GM19193 (cell line): ENCODE data around the gene SUN1.

ENCODE experiments used
- POLR2A ChIP-seq: IDR thresholded peaks from 4 replicates; pipeline ENCODE4 v1.6.1; 2011; ENCODE audit not compliant: insufficient read depth, insufficient read length; ENCODE audit errors: extremely low read depth

The SUN1 gene

DNA sequence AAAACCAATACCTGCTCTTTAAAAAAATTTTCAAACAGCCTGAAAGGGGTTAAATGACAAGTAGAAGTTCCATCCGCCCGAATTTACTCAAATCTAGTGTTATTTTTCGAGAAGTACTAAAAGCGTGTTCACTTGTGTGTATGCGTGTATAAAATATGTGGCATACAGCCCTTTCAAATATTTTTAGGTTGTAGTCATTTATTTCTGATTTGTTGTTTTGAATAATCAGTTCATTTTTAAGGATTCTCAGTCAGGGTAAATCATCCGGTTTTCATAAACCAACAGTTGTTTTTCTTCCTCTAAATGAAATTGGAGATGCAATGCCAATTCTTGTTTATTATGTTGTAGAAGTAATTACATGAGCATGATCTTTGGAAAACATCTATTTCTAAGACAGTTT is 6.9 kb upstream of the SUN1 start:
- no peak for TF ChIP-seq POLR2A

DNA sequence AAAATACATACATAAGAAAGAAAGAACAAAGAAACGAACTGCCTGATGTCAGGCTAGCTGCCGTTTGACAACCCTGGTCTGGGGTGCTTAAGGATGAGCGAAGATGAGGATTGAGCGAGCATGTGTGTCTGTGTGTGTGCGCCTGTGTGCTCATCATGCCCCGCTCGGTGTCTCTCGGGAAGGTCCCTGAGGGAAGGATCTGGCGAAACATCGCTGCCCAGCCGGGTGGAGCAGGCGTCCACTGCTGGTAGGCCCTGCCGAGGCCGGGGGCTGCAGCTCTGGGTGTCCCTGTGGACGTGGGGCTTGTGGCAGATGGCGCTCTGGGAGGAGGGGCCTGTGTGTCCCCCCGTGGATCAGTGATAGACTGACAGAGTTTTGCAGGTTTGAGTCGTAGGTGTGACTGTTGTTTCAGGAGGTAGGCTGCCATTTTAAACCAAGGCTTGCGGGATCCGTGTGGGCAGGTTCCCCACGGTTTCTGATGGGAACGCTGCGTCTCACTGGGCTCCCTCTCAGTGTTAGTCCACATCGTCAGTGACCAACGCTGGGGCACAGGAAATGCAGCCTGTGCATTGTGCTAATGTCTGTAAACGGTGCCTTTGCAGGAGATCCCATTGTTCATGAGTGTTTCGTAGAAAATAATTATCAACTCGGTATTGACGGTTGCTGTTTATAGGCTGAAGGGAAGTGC is 5.9 kb upstream of the SUN1 start:
- no peak for TF ChIP-seq POLR2A

DNA sequence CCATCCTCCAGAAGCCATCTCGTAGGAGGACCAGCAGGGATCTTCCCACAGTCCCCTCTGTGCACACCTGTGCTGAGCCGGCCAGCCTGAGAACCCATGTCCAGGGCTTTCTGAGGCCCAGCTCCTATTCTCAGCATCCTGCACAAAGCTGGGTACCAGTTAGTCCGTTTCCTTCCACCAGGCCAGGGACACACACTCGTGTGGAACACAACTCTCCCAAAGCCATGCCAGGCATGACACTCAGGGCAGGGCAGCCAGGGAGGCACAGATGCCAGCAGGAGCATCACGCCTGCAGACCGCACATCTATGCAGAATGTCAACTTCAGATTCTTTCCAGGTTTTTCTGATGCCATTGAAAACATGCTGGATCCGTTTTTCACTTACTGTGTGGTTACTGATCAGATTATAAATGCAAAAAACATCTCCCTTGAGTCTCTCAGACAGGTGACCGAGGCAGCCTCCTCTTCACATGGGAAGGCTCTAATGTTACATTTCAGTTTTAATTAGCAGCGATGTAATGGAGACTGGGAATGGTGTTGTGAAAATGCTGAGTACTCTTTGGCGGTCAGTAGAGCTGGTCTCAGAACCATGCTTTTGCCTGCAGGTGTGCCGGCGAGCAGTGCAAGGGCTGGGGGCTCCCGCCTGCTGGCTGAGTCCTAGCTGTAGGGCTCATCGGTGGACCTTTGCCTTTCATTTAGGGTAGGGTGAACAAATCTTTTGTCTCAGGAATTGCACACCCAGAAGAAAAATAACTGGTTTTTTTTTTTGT is 3.3 kb upstream of the SUN1 start:
- no peak for TF ChIP-seq POLR2A

DNA sequence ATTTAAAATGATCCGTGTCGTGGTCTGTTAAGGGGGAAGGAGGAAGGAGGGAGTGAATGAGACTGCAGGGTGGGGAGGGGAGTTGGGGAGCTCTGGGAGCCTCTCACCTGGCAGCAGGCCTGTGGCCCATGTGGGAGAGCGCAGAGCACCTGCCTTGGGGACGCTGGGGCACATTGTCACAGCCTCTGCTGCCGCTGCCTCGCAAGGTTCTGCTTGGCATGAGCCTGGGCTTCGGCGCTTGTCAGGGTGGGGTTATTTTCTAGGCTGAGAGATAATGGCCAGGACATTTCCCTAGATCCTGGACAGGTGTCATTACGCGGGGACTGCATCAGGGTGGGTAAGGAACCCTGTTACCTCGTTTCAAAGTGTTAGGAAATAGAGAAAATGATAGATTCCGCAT is 2.2 kb upstream of the SUN1 start:
- no peak for TF ChIP-seq POLR2A

DNA sequence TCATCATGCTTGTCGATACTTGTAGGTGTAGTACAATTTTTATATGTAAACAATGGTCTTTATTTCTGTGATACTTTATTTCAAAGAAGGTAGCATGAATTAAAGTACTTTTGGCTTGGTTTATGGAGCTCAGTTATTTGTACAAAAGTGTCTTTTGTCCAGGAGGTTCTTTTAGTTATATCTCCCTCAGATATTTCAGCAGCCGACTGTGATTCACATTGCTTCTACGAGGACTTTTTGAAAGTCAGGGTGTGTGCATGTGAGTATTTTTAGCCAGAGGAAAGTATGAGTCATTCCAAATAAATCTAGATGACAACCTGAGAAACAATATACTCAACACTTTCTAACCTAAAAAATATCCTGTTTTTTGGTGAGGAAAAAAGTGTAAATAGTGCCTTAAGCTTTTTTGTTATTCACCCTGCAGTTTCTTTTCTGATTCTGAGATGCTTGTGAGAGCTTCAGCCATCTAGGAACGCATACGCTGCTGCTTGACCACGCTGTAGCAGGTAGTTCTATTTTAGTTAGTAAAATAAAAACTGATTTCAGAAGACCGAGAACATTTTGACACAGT is 595 bp upstream of the SUN1 start:
- TF ChIP-seq POLR2A, result no peak

DNA sequence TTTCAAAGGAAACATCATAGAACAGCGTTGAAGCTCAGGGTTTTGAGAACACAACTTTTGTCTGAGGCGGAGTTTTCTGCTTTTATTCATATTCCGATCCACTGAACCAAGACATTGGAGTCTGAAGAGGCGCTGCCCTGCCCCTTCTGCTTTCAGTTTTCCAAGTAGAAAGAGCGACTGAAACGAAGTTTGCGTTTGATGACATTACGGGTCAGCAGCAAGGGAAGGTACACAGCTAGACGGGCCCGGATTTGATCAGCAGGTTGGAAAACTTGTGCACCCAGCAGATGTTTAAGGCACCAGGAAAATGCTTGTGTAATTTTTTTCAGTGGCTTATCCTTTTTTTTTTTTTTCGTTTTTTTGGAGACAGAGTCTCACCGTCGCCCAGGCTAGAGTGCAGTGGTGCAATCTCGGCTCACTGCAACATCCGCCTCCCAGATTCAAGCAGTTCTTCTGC is 720 bp downstream of the SUN1 start:
- TF ChIP-seq POLR2A, result no peak

DNA sequence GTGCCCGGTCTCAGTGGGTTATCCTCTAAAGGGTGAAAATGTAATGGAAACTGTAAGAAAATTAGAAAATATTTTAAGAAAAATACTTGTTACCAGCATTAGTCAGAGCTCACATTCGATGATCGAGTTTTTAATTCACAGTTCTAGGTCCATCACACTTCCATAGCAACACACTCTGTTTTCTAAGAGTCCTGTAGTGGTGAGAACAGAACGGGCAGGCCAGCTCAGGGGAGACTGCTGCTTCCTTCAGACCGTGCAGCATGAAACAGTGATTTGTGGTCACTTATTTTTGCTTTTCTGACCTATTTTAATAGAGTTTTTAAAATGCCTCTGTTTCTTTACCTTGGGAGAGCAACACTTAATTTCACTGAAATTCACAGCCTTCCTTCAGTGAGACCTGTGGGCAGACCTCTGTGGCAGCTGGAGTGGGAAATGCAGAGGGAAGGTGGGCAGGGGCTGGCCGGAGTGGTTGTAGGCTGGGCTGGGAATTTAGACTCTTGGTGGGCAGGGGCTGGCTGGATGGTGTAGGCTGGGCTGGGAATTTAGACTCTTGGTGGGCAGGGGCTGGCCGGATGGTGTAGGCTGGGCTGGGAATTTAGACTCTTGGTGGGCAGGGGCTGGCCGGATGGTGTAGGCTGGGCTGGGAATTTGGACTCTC is 1.5 kb downstream of the SUN1 start:
- TF ChIP-seq POLR2A, result no peak

DNA sequence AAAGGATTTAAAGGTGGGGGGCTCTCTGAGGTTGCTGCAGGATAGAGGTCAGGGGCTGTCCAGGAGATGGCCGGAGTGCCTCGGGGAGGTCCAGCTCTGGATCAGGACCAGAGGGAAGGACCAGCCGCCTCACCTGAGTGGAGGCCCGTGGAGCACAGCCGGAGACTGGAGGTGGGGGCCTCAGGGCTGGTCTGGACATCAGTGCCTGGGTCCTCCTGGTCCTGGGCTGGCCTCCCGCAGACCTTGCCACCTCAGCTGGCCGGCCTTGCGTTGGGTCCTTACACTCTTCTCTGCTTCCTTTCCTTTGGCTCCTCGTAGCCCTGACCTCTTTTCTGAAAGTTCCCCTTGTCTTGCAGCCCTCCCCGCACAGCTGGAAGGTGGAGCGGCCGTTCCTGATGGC is 2.0 kb downstream of the SUN1 start:
- no peak for TF ChIP-seq POLR2A

DNA sequence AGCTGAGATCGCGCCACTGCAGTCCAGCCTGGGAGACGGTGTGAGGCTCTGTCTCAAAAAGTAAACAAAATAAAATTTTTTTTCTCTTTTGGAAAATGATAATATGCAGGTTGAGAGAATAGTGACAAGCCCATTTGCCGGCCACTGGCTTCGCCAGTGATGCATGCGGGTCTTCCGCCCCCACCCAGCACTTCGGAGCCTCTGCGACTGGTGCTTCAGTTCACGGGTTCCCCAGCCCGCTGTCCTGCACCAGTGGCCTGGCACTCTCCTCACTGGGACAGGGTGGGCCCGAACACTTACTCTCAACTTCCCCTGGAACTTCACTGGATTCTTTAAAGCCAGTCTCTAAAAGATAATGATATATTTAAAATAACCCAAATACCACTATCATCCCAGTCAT is 2.7 kb downstream of the SUN1 start:
- no peak for TF ChIP-seq POLR2A

DNA sequence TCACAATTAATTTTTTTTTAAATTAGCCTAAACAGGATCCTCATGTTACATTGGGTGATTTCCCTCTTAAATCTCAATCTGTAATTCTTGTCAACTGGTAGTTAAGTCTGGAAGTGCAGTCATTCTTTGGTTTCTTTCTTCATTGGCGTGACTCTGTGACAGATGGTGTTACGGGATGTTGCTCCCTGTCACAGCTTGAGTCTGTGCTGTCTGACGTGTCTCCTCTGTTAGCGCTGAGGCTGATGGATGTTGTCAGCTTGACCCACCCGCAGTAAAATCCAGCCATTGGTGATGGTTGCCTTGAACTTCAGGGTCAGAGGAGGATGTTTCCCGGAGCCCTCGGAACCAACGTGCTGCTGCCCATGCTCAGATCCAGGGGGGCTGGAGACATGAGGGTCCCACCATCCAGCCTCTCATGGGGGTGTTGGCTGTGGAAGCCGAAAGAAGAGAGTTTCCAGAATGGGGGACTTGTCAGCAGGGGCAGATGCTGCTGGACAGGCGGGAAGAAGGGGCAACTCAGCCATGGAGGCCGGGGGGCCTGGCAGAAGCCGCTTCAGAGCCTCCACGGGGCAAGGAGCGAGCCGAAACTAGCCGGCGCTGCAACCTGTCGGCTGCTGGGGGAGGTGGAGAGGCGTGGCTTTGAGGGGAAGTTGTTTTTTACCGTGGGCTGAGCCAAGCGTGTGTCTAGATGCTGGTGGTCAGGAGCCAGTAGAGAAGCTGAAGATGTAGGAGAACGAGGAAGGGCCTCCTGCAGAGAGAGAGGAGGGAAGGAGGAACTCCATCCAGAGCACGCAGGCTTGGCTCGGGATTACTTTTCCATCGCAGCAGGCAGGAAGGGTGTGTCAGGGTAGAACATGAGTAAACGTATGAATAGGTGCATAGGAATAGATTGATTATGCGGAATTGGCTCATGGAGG is 3.5 kb downstream of the SUN1 start:
- no peak for TF ChIP-seq POLR2A

DNA sequence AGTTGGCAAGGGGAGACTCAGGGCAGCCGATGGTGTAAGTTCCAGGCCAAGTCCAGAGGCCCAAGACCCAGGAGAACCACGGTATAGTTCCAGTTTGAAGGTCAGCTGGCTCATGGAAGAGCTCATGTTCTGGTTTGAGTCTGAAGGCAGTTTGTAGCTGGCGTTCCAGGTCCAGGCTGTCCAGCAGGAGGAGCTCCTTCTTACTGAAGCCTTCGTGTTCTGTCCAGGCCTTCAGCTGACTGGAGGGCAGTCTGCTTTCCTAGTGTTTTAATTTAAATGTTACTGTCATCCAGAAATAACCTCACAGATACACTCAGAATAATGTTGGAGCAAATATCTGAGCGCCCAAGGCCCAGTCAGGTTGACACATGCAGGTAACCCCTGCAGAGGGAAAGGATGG is 4.2 kb downstream of the SUN1 start:
- TF ChIP-seq POLR2A, result no peak

DNA sequence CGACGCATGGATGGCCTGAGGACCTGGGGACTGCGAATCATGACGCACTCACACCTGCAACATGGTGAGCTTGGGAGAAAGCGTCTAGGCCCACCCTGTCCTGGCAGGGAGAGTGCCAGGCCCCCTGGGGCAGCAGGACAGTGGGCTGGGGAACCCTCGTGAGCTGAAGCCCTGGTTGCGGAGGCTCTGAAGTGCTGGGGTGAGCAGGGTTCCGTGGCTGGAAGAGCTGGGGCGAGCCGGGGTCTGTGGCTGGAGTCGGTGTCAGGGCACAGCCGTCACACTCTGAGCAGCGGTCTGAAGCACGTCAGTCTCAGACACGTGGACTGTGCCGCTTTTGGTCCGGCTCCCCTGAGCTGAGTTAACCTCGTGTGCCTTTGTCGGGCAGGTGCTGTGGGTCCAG is 4.7 kb downstream of the SUN1 start:
- TF ChIP-seq POLR2A, result no peak

DNA sequence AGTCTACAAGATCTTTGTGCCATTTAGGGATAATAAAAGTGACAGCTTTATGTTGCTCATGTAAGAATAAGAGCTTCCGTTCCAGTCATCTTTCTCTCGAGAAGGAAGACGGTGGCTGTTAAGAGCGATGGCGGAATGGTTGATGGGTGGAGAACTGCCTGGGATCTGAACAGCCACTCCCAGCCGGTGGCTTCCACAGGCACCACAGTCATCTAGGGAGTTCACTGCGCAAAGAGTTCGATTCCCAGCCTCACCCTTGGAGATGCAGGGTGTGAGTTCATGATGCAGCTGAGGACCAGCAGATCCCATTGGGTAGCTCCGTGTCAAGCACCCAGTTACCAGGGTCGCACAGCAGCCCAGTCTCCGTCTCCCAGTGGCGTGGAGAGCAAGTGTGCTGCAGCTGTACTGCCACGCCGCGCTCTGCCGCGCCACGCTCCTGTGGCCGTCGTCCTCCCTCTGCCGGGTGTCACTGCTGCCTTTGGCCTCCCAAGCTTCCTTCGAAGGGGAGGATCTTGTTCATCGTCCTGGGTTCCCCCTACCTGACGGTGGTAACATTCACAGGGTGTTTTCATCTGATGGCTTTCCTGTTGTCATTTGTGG is 7.8 kb downstream of the SUN1 start:
- no peak for TF ChIP-seq POLR2A

DNA sequence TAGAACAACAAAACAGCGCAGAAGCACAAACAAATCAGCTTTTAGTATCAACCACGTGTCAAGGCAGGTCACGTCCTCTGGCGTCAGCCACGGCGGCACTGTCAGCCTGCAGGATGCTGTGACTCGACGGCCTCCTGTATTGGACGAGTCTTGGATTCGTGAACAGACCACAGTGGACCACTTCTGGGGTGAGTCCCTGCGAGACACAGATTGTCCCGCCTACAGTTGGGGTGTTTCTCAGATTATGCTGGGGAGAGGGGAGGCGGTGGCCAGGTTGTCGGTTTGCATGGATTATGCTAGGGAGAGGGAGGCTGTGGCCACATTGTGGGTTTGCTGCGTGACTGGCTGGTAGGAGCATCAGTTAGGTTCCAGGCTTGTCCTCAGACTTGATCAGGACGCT is 9.7 kb downstream of the SUN1 start:
- no peak for TF ChIP-seq POLR2A
